CD14-positive monocyte (primary cell): ENCODE data around the gene AHSG. TPM values are rescaled to one million over a fixed set of nuclear protein-coding genes. Genes with fewer than 3 reads are reported as not detected.
A peak's percentile ranks its signal among the peaks of the same experiment; 100 is the strongest.

Source experiments
- DNase-seq, 3 donors: peaks; one replicate each; pipeline ENCODE4 v3.0.0-alpha.2; 2011 to 2022
- H2AFZ ChIP-seq: 2 replicates; pipeline ENCODE4 v1.6.0; 2012; ENCODE audit warnings: mild to moderate bottlenecking, low read depth, low read length, inconsistent platforms; ENCODE audit not compliant: insufficient read depth, poor library complexity, severe bottlenecking
- H3K27ac ChIP-seq, 2 donors: 1 replicate in 1 of 2; 2 replicates in 1 of 2; pipeline ENCODE4 v1.5.1; 2012 to 2013; ENCODE audit warnings: low read length in 2 of 2, control low read depth in 1 of 2, inconsistent platforms in 1 of 2, low read depth in 1 of 2, mild to moderate bottlenecking in 1 of 2
- H3K27me3 ChIP-seq, 2 donors: one replicate each; pipeline versions ENCODE4 v1.6.0 to v1.6.1; 2011 to 2013; ENCODE audit warnings: low read length in 2 of 2; ENCODE audit not compliant: control insufficient read depth in 2 of 2, insufficient read depth in 2 of 2
- H3K36me3 ChIP-seq, 2 donors: replicated peaks in 1 of 2; 1 replicate in 1 of 2; 2 replicates in 1 of 2; pipeline versions ENCODE4 v1.5.1 to v1.6.1; 2012 to 2013; ENCODE audit warnings: low read length in 2 of 2, control low read depth in 1 of 2, inconsistent platforms in 1 of 2, mild to moderate bottlenecking in 1 of 2; ENCODE audit not compliant: insufficient read depth in 2 of 2, control insufficient read depth in 1 of 2
- H3K4me1 ChIP-seq, 2 donors: 1 replicate in 1 of 2; 2 replicates in 1 of 2; pipeline versions ENCODE4 v1.5.1 to v1.6.1; 2012 to 2013; ENCODE audit warnings: low read length in 2 of 2, control low read depth in 1 of 2, inconsistent platforms in 1 of 2, mild to moderate bottlenecking in 1 of 2, moderate library complexity in 1 of 2; ENCODE audit not compliant: insufficient read depth in 2 of 2, control insufficient read depth in 1 of 2
- H3K4me2 ChIP-seq: replicated peaks from 2 replicates; pipeline ENCODE3; 2012; ENCODE audit warnings: low read length, moderate library complexity, mild to moderate bottlenecking; ENCODE audit not compliant: poor library complexity, severe bottlenecking; ENCODE audit errors: extremely low read depth
- H3K4me3 ChIP-seq, 3 experiments: fragments of 200-600 bp in 1 of 3; sonication (generic) in 1 of 3; replicated peaks in 1 of 3; 1 replicate in 2 of 3; 2 replicates in 1 of 3; pipeline ENCODE4 v1.5.1; 2011 to 2013; ENCODE audit warnings: low read length in 3 of 3, mild to moderate bottlenecking in 3 of 3, control low read depth in 2 of 3, low read depth in 2 of 3, inconsistent platforms in 1 of 3, moderate library complexity in 1 of 3
- H3K79me2 ChIP-seq: 2 replicates; pipeline ENCODE4 v1.6.0; 2012; ENCODE audit warnings: mild to moderate bottlenecking, control low read depth, inconsistent platforms, low read length, moderate library complexity; ENCODE audit not compliant: insufficient read depth
- H3K9ac ChIP-seq: 2 replicates; pipeline ENCODE4 v1.6.0; 2017; ENCODE audit warnings: low read length, mild to moderate bottlenecking; ENCODE audit not compliant: insufficient read depth, poor library complexity, severe bottlenecking
- H3K9me3 ChIP-seq, 2 donors: replicated peaks in 1 of 2; 1 replicate in 1 of 2; 2 replicates in 1 of 2; pipeline versions ENCODE4 v1.5.1 to v1.6.1; 2012 to 2013; ENCODE audit warnings: low read length in 2 of 2, control low read depth in 1 of 2; ENCODE audit not compliant: control insufficient read depth in 1 of 2, insufficient read depth in 1 of 2
- H4K20me1 ChIP-seq: 2 replicates; pipeline ENCODE4 v1.6.0; 2012; ENCODE audit warnings: mild to moderate bottlenecking, low read length, control low read depth, moderate library complexity; ENCODE audit not compliant: insufficient read depth
- H3K27ac Mint-ChIP-seq, 7 donors: one replicate each; pipeline ENCODE4 v1.8.0; 2020; ENCODE audit warnings: mild to moderate bottlenecking in 7 of 7, mixed read lengths in 7 of 7, moderate library complexity in 6 of 7, inconsistent platforms in 2 of 7
- H3K27me3 Mint-ChIP-seq, 3 donors: one replicate each; pipeline ENCODE4 v1.8.0; 2021 to 2022; ENCODE audit warnings: low read depth in 3 of 3, mild to moderate bottlenecking in 3 of 3, mixed read lengths in 3 of 3, moderate library complexity in 3 of 3, inconsistent platforms in 1 of 3
- H3K36me3 Mint-ChIP-seq, 2 donors: one replicate each; pipeline ENCODE4 v1.8.0; 2020; ENCODE audit warnings: mixed read lengths in 2 of 2, inconsistent platforms in 1 of 2, mild to moderate bottlenecking in 1 of 2
- H3K4me1 Mint-ChIP-seq: one replicate; pipeline ENCODE4 v1.8.0; 2020; ENCODE audit warnings: mild to moderate bottlenecking, mixed read lengths
- H3K4me3 Mint-ChIP-seq, 2 donors: one replicate each; pipeline ENCODE4 v1.8.0; 2020; ENCODE audit warnings: mild to moderate bottlenecking in 2 of 2, mixed read lengths in 2 of 2, moderate library complexity in 1 of 2
- H3K9me3 Mint-ChIP-seq, 7 donors: one replicate each; pipeline ENCODE4 v1.8.0; 2020 to 2022; ENCODE audit warnings: mixed read lengths in 7 of 7, mild to moderate bottlenecking in 6 of 7, moderate library complexity in 6 of 7, inconsistent platforms in 2 of 7
- WGBS: methylation state at CpG from one replicate; pipeline ENCODE4 v1.1.5; 2013; ENCODE audit warnings: missing lambda C conversion rate; ENCODE audit not compliant: insufficient coverage; 5-methylcytosine and 5-hydroxymethylcytosine counted together
- intact Hi-C, 2 donors: fragments of 100-400 bp; cut with micrococcal nuclease; formaldehyde crosslinking; loops; one replicate each; pipeline versions ENCODE4 v1.15.0 to v1.15.1; 2023
- polyA plus RNA-seq, 3 donors: library from polyadenylated mRNA; depleted of rRNA in 1 of 3; unstranded in 2 of 3; stranded (reverse) in 1 of 3; fragments of 300-500 nt in 2 of 3; fragments of >200 nt in 1 of 3; fragmentation: Illumina TruSeq in 2 of 3; gene quantifications; 1 replicate in 2 of 3; 2 replicates in 1 of 3; pipeline ENCODE4 v1.2.3, GENCODE V29; 2012 to 2021
- TF ChIP-seq, protein P1 (sequence below): fragments of 200-600 bp; IDR thresholded peaks from one replicate; pipeline ENCODE4 v1.8.0; 2022; ENCODE audit warnings: antibody characterized with exemption, mild to moderate bottlenecking

The AHSG gene
- polyA plus RNA-seq, 3 donors = not detected

DNA sequence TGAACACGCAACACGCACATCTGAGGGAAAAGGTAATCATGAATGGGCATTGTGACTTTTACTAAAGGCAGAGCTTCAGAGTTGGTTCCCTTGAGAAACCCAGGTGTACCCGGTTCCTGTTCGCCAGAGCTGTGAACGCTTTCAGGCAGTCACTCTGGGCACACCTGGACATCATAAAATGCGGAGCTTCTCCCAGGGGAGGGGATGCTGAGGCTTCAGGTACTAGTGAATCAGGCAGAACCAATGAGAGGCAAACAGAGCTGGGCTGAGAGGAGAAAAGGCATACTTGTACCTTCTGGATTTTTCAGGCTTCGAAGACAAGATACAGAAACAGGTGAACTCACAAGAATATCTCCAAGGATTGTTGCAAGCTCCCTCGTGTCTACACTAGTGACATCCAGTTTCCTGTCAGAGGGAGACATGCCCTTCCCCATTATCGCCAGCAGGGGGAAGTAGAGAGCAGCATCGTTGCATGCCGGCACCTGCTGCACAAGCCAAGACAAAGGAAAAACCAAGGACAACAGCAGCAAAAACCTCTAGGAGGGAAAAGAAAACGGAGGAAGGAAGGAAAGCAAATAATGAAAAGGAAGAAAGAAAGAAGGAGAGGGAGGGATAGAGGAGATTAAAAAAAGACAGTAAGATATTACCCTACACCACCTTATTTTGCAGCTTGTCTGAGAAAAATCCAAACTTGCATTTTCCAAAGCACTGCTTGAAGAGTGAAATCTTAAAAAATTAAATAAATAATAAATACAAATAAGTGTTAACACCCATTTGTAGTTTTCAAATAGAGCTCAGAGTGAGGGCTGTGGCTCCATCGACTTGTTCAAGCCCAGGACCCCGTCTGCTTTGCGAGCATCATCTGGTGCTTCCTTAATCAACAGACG lies 2.0 kb downstream of the AHSG start:
- peaks cover 25 to 41% (median 37%) of the 10 kb centered on the region in 3 donors for H3K27me3 Mint-ChIP-seq
- Histone ChIP-seq H2AFZ (peak overlapping the region; percentile 12), H3K9me3 (no peaks in the 10 kb centered on the region), H3K4me1 (peaks cover 6 to 10% of the 10 kb centered on the region in 2 donors), H3K27ac (no peak overlapping the region), H3K4me3 (no peak overlapping the region), H3K79me2 (no peaks in the 10 kb centered on the region), H3K36me3 (no peaks in the 10 kb centered on the region), H3K9ac (no peak overlapping the region), H4K20me1 (no peaks in the 10 kb centered on the region), H3K4me2 (no peak overlapping the region), H3K27me3 (peaks cover 13 to 34% of the 10 kb centered on the region in 2 donors)
- peak overlapping the region in 1 of 2 donors; percentile 74 for H3K4me3 Mint-ChIP-seq
- H3K27ac Mint-ChIP-seq = no peak overlapping the region
- DNase-seq = peak; percentile 48 to 62 (median 56)
- intact Hi-C loops = loop anchor here (2.0 to 10.0 kb wide), 3 partner anchors 206 to 633 kb away; no protein-coding TSS in a partner anchor
- no peaks in the 10 kb centered on the region for H3K9me3 Mint-ChIP-seq
- H3K36me3 Mint-ChIP-seq = no peaks in the 10 kb centered on the region
- H3K4me1 Mint-ChIP-seq = peaks cover 18% of the 10 kb centered on the region
- TF ChIP-seq, protein P1, sequence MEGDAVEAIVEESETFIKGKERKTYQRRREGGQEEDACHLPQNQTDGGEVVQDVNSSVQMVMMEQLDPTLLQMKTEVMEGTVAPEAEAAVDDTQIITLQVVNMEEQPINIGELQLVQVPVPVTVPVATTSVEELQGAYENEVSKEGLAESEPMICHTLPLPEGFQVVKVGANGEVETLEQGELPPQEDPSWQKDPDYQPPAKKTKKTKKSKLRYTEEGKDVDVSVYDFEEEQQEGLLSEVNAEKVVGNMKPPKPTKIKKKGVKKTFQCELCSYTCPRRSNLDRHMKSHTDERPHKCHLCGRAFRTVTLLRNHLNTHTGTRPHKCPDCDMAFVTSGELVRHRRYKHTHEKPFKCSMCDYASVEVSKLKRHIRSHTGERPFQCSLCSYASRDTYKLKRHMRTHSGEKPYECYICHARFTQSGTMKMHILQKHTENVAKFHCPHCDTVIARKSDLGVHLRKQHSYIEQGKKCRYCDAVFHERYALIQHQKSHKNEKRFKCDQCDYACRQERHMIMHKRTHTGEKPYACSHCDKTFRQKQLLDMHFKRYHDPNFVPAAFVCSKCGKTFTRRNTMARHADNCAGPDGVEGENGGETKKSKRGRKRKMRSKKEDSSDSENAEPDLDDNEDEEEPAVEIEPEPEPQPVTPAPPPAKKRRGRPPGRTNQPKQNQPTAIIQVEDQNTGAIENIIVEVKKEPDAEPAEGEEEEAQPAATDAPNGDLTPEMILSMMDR = peak; percentile 96
- WGBS = 31% methylated on average over 11 of the region's 16 CpGs

GRCh38 chr3:186616299-186616617 lies 3.4 kb downstream of the AHSG start:
- peaks cover 18% of the 10 kb centered on the region for H3K4me1 Mint-ChIP-seq
- intact Hi-C loops = loop anchor here (2.0 to 10.0 kb wide), 3 partner anchors 205 to 634 kb away; no protein-coding TSS in a partner anchor
- H3K27ac Mint-ChIP-seq = no peak overlapping the region
- H3K9me3 Mint-ChIP-seq = no peaks in the 10 kb centered on the region
- H3K27ac ChIP-seq = no peak overlapping the region
- peak overlapping the region; percentile 76 for H2AFZ ChIP-seq
- H3K9ac ChIP-seq = no peak overlapping the region
- no peaks in the 10 kb centered on the region for H3K79me2 ChIP-seq
- peaks cover 27 to 41% (median 37%) of the 10 kb centered on the region in 3 donors for H3K27me3 Mint-ChIP-seq
- H3K9me3 ChIP-seq = no peaks in the 10 kb centered on the region
- H3K36me3 Mint-ChIP-seq = no peaks in the 10 kb centered on the region
- H3K4me3 Mint-ChIP-seq = no peak overlapping the region
- H4K20me1 ChIP-seq = no peaks in the 10 kb centered on the region
- peaks cover 6 to 10% of the 10 kb centered on the region in 2 donors for H3K4me1 ChIP-seq
- H3K4me2 ChIP-seq = no peak overlapping the region
- peaks cover 13 to 34% of the 10 kb centered on the region in 2 donors for H3K27me3 ChIP-seq
- H3K36me3 ChIP-seq = no peaks in the 10 kb centered on the region
- no peak overlapping the region for H3K4me3 ChIP-seq
- TF ChIP-seq, protein P1 = no peak
- 87% methylated on average over 6 of the region's 8 CpGs for WGBS
- DNase-seq = no peak
